A673 (cell line): ENCODE data around the gene DVL1. TPM values are rescaled to one million over a fixed set of nuclear protein-coding genes. Genes with fewer than 3 reads are reported as not detected.

ENCODE experiments used
- BruUV-seq: library from RNA; stranded (reverse); fragments of 400-500 nt; replicated peaks from 2 replicates; lab custom pipeline; 2021; lab: Mats Ljungman, UMichigan
- CTCF ChIA-PET: fragments of 300-600 bp; sonication (Branson Sonifier 250); formaldehyde crosslinking; loops from one replicate; lab custom pipeline; 2022; ENCODE audit warnings: antibody characterized with exemption; lab: Charles Lee
- POLR2A ChIA-PET: fragments of 300-600 bp; sonication (Branson Sonifier 250); formaldehyde crosslinking; loops from one replicate; lab custom pipeline; 2022; ENCODE audit warnings: antibody characterized with exemption; ENCODE audit not compliant: low non-redundant PET; lab: Charles Lee
- DNase-seq: peaks from one replicate; pipeline ENCODE4 v3.0.0-alpha.2; 2015; ENCODE audit warnings: low spot score
- H3K27ac ChIP-seq: fragments of 200-600 bp; sonication (generic); 2 replicates; pipeline ENCODE4 v1.5.1; 2016; ENCODE audit warnings: mixed run types, low read depth, mild to moderate bottlenecking, mixed read lengths, antibody characterized with exemption, low read length; ENCODE audit not compliant: poor library complexity, severe bottlenecking
- H3K27me3 ChIP-seq: fragments of 200-600 bp; sonication (generic); replicated peaks from 2 replicates; pipeline ENCODE4 v1.6.1; 2017; ENCODE audit warnings: mixed run types, low read depth, mild to moderate bottlenecking, mixed read lengths, antibody characterized with exemption, low read length; ENCODE audit not compliant: insufficient read depth, poor library complexity
- H3K36me3 ChIP-seq: fragments of 200-600 bp; sonication (generic); 2 replicates; pipeline ENCODE4 v1.6.1; 2016; ENCODE audit warnings: mixed run types, mild to moderate bottlenecking, mixed read lengths, antibody characterized with exemption, low read length; ENCODE audit not compliant: insufficient read depth, poor library complexity, severe bottlenecking
- H3K4me1 ChIP-seq: fragments of 200-600 bp; sonication (generic); 2 replicates; pipeline ENCODE4 v1.6.1; 2017; ENCODE audit warnings: mixed run types, mild to moderate bottlenecking, mixed read lengths, antibody characterized with exemption, low read length; ENCODE audit not compliant: insufficient read depth, poor library complexity, severe bottlenecking
- H3K4me3 ChIP-seq: fragments of 200-600 bp; sonication (generic); 2 replicates; pipeline ENCODE4 v1.5.1; 2016; ENCODE audit warnings: low read depth, mixed run types, mild to moderate bottlenecking, mixed read lengths, low read length; ENCODE audit not compliant: poor library complexity, severe bottlenecking
- H3K9me3 ChIP-seq: fragments of 200-600 bp; sonication (generic); 2 replicates; pipeline ENCODE4 v1.6.1; 2016; ENCODE audit warnings: mixed run types, low read depth, mild to moderate bottlenecking, mixed read lengths, antibody characterized with exemption, low read length; ENCODE audit not compliant: poor library complexity, severe bottlenecking
- CTCF ChIP-seq: fragments of 300-800, 200-600 bp; sonication (generic); conservative IDR thresholded peaks from 2 replicates; pipeline ENCODE4 v1.5.1; 2017; ENCODE audit warnings: low read depth, mild to moderate bottlenecking, antibody characterized with exemption, low read length, moderate library complexity, mixed read lengths
- EZH2 ChIP-seq: fragments of 200-600 bp; sonication (generic); IDR thresholded peaks from 2 replicates; pipeline ENCODE4 v1.6.1; 2017; ENCODE audit warnings: borderline replicate concordance, low read depth, mild to moderate bottlenecking, mixed read lengths, antibody characterized with exemption, low read length; ENCODE audit not compliant: poor library complexity, severe bottlenecking
- intact Hi-C: fragments of 100-400 bp; cut with micrococcal nuclease; formaldehyde crosslinking; loops from one replicate; pipeline ENCODE4 v1.10.0; 2022; ENCODE audit not compliant: unreplicated experiment
- total RNA-seq: library from RNA; stranded (reverse); gene quantifications from 2 replicates; pipeline ENCODE4 v1.2.3, GENCODE V29; 2021

Gene DVL1
- total RNA-seq, 1 experiment from 2014 or later: 48.0 TPM

GRCh38 chr1:1361982-1362423 lies 12.8 kb upstream of the DVL1 start:
- no TSS peak for BruUV-seq
- DNase-seq: no peak
- Histone ChIP-seq H3K27me3 (no peaks in the 10 kb centered on the region), H3K36me3 (no peaks in the 10 kb centered on the region), H3K4me1 (no peaks in the 10 kb centered on the region), H3K9me3 (no peaks in the 10 kb centered on the region), H3K27ac (no peak overlapping the region), H3K4me3 (no peak overlapping the region)
- no peak for TF ChIP-seq CTCF
- no peak for TF ChIP-seq EZH2
- ChIA-PET CTCF (no interaction called here), POLR2A (no interaction called here)
- intact Hi-C loops: no loop called here

- BruUV-seq: no TSS peak
- H3K27me3 ChIP-seq: no peaks in the 10 kb centered on the region
- no peak for DNase-seq
- TF ChIP-seq EZH2 (no peak), CTCF (no peak)
- intact Hi-C loops: no loop called here
- no peaks in the 10 kb centered on the region for H3K36me3 ChIP-seq
- no peaks in the 10 kb centered on the region for H3K9me3 ChIP-seq
- no peak overlapping the region for H3K27ac ChIP-seq
- no peaks in the 10 kb centered on the region for H3K4me1 ChIP-seq
- POLR2A ChIA-PET: no interaction called here
- CTCF ChIA-PET: no interaction called here
- H3K4me3 ChIP-seq: no peak overlapping the region
Measured at GRCh38 chr1:1361233-1361981, 12.2 kb upstream of the DVL1 start.

- no peak overlapping the region for H3K27ac ChIP-seq
- CTCF ChIA-PET: no interaction called here
- intact Hi-C loops: no loop called here
- POLR2A ChIA-PET: no interaction called here
- H3K9me3 ChIP-seq: no peaks in the 10 kb centered on the region
- no peaks in the 10 kb centered on the region for H3K36me3 ChIP-seq
- no TSS peak for BruUV-seq
- H3K4me1 ChIP-seq: no peaks in the 10 kb centered on the region
- TF ChIP-seq EZH2: no peak
- no peak for TF ChIP-seq CTCF
- no peak for DNase-seq
- H3K27me3 ChIP-seq: no peaks in the 10 kb centered on the region
- no peak overlapping the region for H3K4me3 ChIP-seq
Measured at GRCh38 chr1:1360506-1361169, 11.4 kb upstream of the DVL1 start.
